H1 (cell line): Measurements from ENCODE around the gene APLP1. TPM values are rescaled to one million over a fixed set of nuclear protein-coding genes. Genes with fewer than 3 reads are reported as not detected.
A peak's percentile ranks its signal among the peaks of the same experiment; 100 is the strongest.

Source experiments
- CTCF ChIA-PET: fragments of 300-600 bp; sonication (Branson Sonifier 250); formaldehyde crosslinking; loops from one replicate; lab custom pipeline; 2021; ENCODE audit not compliant: partially characterized antibody; lab: Charles Lee
- POLR2A ChIA-PET: fragments of 300-600 bp; sonication (Branson Sonifier 250); formaldehyde crosslinking; loops from one replicate; lab custom pipeline; 2021; ENCODE audit warnings: inconsistent platforms; ENCODE audit not compliant: partially characterized antibody; lab: Charles Lee
- DNase-seq, 2 experiments: peaks; one replicate each; pipeline versions ENCODE4 v3.0.0 to v3.0.0-alpha.2; 2010 to 2022; ENCODE audit warnings: low spot score in 2 of 2, low read depth in 1 of 2, mixed read lengths in 1 of 2
- FAIRE-seq: peaks from 2 replicates; lab custom pipeline; 2011; peaks lifted over from hg19 to GRCh38; lab: Jason Lieb, UNC
- H2AFZ ChIP-seq: 2 replicates; pipeline ENCODE4 v1.8.1; 2012; ENCODE audit warnings: low read length, inconsistent platforms
- H2AK5ac ChIP-seq: 2 replicates; pipeline ENCODE4 v1.6.1; 2013; ENCODE audit warnings: low read depth, low read length
- H2BK120ac ChIP-seq: replicated peaks from 2 replicates; pipeline ENCODE3; 2013; ENCODE audit warnings: low read depth, low read length, inconsistent platforms
- H2BK12ac ChIP-seq: 2 replicates; pipeline ENCODE4 v1.6.1; 2013; ENCODE audit warnings: low read depth, low read length
- H2BK15ac ChIP-seq: 2 replicates; pipeline ENCODE4 v1.6.1; 2013; ENCODE audit warnings: low read length
- H2BK20ac ChIP-seq: 2 replicates; pipeline ENCODE4 v1.6.1; 2013; ENCODE audit warnings: low read length
- H2BK5ac ChIP-seq: 2 replicates; pipeline ENCODE4 v1.6.1; 2013; ENCODE audit warnings: low read depth, low read length
- H3K14ac ChIP-seq: 2 replicates; pipeline ENCODE4 v1.6.1; 2013; ENCODE audit warnings: inconsistent platforms; ENCODE audit not compliant: insufficient read length
- H3K18ac ChIP-seq: 2 replicates; pipeline ENCODE4 v1.6.1; 2013; ENCODE audit warnings: low read length; ENCODE audit errors: extremely low read depth
- H3K23ac ChIP-seq: 2 replicates; pipeline ENCODE4 v1.6.1; 2013; ENCODE audit warnings: inconsistent platforms; ENCODE audit not compliant: insufficient read length
- H3K23me2 ChIP-seq: 2 replicates; pipeline ENCODE4 v1.6.1; 2013; ENCODE audit warnings: low read depth, low read length
- H3K27ac ChIP-seq: 2 replicates; pipeline ENCODE4 v1.6.1; 2011; ENCODE audit warnings: low read depth, low read length, inconsistent platforms
- H3K27me3 ChIP-seq, 4 experiments: replicated peaks in 1 of 4; 1 replicate in 1 of 4; 2 replicates in 3 of 4; pipeline versions ENCODE4 v1.6.1 to v1.8.1; 2011 to 2013; ENCODE audit warnings: low read length in 3 of 4, mild to moderate bottlenecking in 3 of 4, inconsistent platforms in 2 of 4, mixed read lengths in 2 of 4, moderate library complexity in 1 of 4; ENCODE audit not compliant: control insufficient read depth in 3 of 4, insufficient read depth in 3 of 4; ENCODE audit errors: extremely low read depth in 1 of 4
- H3K36me3 ChIP-seq, 4 experiments: 2 replicates each; pipeline versions ENCODE4 v1.6.1 to v1.8.1; 2011 to 2013; ENCODE audit warnings: mild to moderate bottlenecking in 4 of 4, low read length in 3 of 4, moderate library complexity in 2 of 4, control low read depth in 1 of 4, inconsistent platforms in 1 of 4; ENCODE audit not compliant: insufficient read depth in 4 of 4, control insufficient read depth in 2 of 4
- H3K4ac ChIP-seq: replicated peaks from 2 replicates; pipeline ENCODE3; 2013; ENCODE audit warnings: low read length, low read depth, mixed read lengths, inconsistent platforms; ENCODE audit not compliant: insufficient read length
- H3K4me1 ChIP-seq, 4 experiments: replicated peaks in 1 of 4; 1 replicate in 1 of 4; 2 replicates in 3 of 4; pipeline versions ENCODE4 v1.6.1 to v1.8.1; 2011 to 2013; ENCODE audit warnings: low read length in 3 of 4, inconsistent platforms in 2 of 4, mixed read lengths in 1 of 4; ENCODE audit not compliant: insufficient read depth in 4 of 4, control insufficient read depth in 3 of 4
- H3K4me2 ChIP-seq, 2 experiments: 2 replicates each; pipeline versions ENCODE4 v1.6.1 to v1.8.1; 2011 to 2013; ENCODE audit warnings: low read depth in 2 of 2, low read length in 2 of 2, control low read depth in 1 of 2, inconsistent platforms in 1 of 2, mild to moderate bottlenecking in 1 of 2; ENCODE audit not compliant: insufficient read depth in 1 of 2
- H3K4me3 ChIP-seq, 4 experiments: fragments of 200-600, 300-600 bp in 1 of 4; sonication (generic), shearing (Covaris generic), sonication (Bioruptor Twin) in 1 of 4; 2 replicates each; pipeline versions ENCODE4 v1.5.1 to v1.8.1; 2011 to 2016; ENCODE audit warnings: low read length in 4 of 4, low read depth in 3 of 4, control low read depth in 2 of 4, inconsistent platforms in 2 of 4, mild to moderate bottlenecking in 2 of 4, mixed read lengths in 1 of 4, moderate library complexity in 1 of 4; ENCODE audit not compliant: insufficient read depth in 2 of 4; ENCODE audit errors: extremely low read depth in 1 of 4
- H3K56ac ChIP-seq: replicated peaks from 2 replicates; pipeline ENCODE3; 2013; ENCODE audit warnings: low read depth, mild to moderate bottlenecking, mixed read lengths, low read length, inconsistent platforms; ENCODE audit not compliant: insufficient read length
- H3K79me1 ChIP-seq: 2 replicates; pipeline ENCODE4 v1.6.1; 2013; ENCODE audit warnings: low read depth, low read length, control low read depth
- H3K79me2 ChIP-seq, 2 experiments: 2 replicates each; pipeline versions ENCODE4 v1.6.1 to v1.8.1; 2012 to 2013; ENCODE audit warnings: low read length in 2 of 2, mild to moderate bottlenecking in 2 of 2, inconsistent platforms in 1 of 2; ENCODE audit not compliant: insufficient read depth in 2 of 2, control insufficient read depth in 1 of 2
- H3K9ac ChIP-seq, 4 experiments: replicated peaks in 1 of 4; 1 replicate in 1 of 4; 2 replicates in 3 of 4; pipeline versions ENCODE4 v1.6.1 to v1.8.1; 2011 to 2013; ENCODE audit warnings: low read depth in 3 of 4, low read length in 3 of 4, control low read depth in 2 of 4, mild to moderate bottlenecking in 2 of 4, moderate library complexity in 2 of 4, inconsistent platforms in 1 of 4; ENCODE audit errors: extremely low read depth in 1 of 4
- H3K9me3 ChIP-seq, 2 experiments: 2 replicates each; pipeline versions ENCODE4 v1.6.1 to v1.8.1; 2012 to 2013; ENCODE audit warnings: mild to moderate bottlenecking in 2 of 2, moderate library complexity in 2 of 2, control low read depth in 1 of 2, inconsistent platforms in 1 of 2, low read depth in 1 of 2, low read length in 1 of 2, mixed read lengths in 1 of 2; ENCODE audit not compliant: insufficient read depth in 2 of 2
- H4K20me1 ChIP-seq, 2 experiments: replicated peaks in 1 of 2; 2 replicates each; pipeline versions ENCODE3 to v1.8.1; 2011 to 2013; ENCODE audit warnings: inconsistent platforms in 2 of 2, low read length in 2 of 2, mild to moderate bottlenecking in 1 of 2; ENCODE audit not compliant: insufficient read depth in 2 of 2, control insufficient read depth in 1 of 2
- H4K5ac ChIP-seq: 2 replicates; pipeline ENCODE4 v1.6.1; 2013; ENCODE audit warnings: low read length, low read depth, mixed read lengths, inconsistent platforms; ENCODE audit not compliant: insufficient read length
- H4K8ac ChIP-seq: 2 replicates; pipeline ENCODE4 v1.8.0; 2013; ENCODE audit warnings: mild to moderate bottlenecking, moderate library complexity, low read length, inconsistent platforms; ENCODE audit not compliant: insufficient read depth; ENCODE audit errors: extremely low read depth
- H4K91ac ChIP-seq: replicated peaks from 2 replicates; pipeline ENCODE3; 2013; ENCODE audit warnings: low read length, mixed read lengths, inconsistent platforms; ENCODE audit not compliant: insufficient read length
- E2F6 ChIP-seq: IDR thresholded peaks from 2 replicates; pipeline ENCODE4 v1.6.1; 2012; ENCODE audit warnings: inconsistent platforms
- HDAC2 ChIP-seq, 2 experiments: fragments of 300-600 bp in 1 of 2; sonication (generic) in 1 of 2; IDR thresholded peaks; 2 replicates each; pipeline ENCODE4 v1.6.1; 2011 to 2012; ENCODE audit warnings: low read depth in 2 of 2, low read length in 2 of 2, mild to moderate bottlenecking in 2 of 2, moderate library complexity in 2 of 2, borderline replicate concordance in 1 of 2, inconsistent platforms in 1 of 2
- HDAC6 ChIP-seq: IDR thresholded peaks from one replicate; pipeline ENCODE4 v1.7.1; 2012; ENCODE audit warnings: low read depth, mild to moderate bottlenecking, inconsistent platforms, low read length, moderate library complexity
- JUND ChIP-seq: IDR thresholded peaks from 2 replicates; pipeline ENCODE4 v1.6.1; 2011; ENCODE audit warnings: mild to moderate bottlenecking, improper control_type of control experiment, low read length
- KDM4A ChIP-seq: IDR thresholded peaks from one replicate; pipeline ENCODE4 v1.7.1; 2012; ENCODE audit warnings: low read depth, mild to moderate bottlenecking, moderate library complexity, low read length, inconsistent platforms; ENCODE audit not compliant: severe bottlenecking
- MAX ChIP-seq: IDR thresholded peaks from 2 replicates; pipeline ENCODE4 v1.6.1; 2012; ENCODE audit warnings: inconsistent platforms
- POLR2A ChIP-seq, 2 experiments: IDR thresholded peaks; 1 replicate in 1 of 2; 2 replicates in 1 of 2; pipeline ENCODE4 v1.6.1; 2011; ENCODE audit warnings: low read depth in 2 of 2, low read length in 2 of 2, mild to moderate bottlenecking in 2 of 2; ENCODE audit errors: control extremely low read depth in 1 of 2
- RFX5 ChIP-seq: IDR thresholded peaks from 2 replicates; pipeline ENCODE4 v1.6.1; 2011; ENCODE audit warnings: low read depth, low read length, improper control_type of control experiment, borderline replicate concordance
- SAP30 ChIP-seq: fragments of 300-600 bp; sonication (generic); IDR thresholded peaks from 2 replicates; pipeline ENCODE4 v1.7.1; 2012; ENCODE audit warnings: low read length, moderate library complexity, mild to moderate bottlenecking, inconsistent platforms; ENCODE audit not compliant: insufficient read depth, insufficient replicate concordance
- SP2 ChIP-seq: IDR thresholded peaks from 2 replicates; pipeline ENCODE4 v1.6.1; 2012; ENCODE audit warnings: mild to moderate bottlenecking, low read length, inconsistent platforms
- SUZ12 ChIP-seq: fragments of 200-600 bp; sonication (generic); IDR thresholded peaks from 2 replicates; pipeline ENCODE4 v1.6.1; 2012; ENCODE audit warnings: mild to moderate bottlenecking, inconsistent platforms, low read length, moderate library complexity, mixed read lengths
- TAF7 ChIP-seq: optimal IDR thresholded peaks from 2 replicates; pipeline ENCODE3; 2011; ENCODE audit warnings: low read depth, mild to moderate bottlenecking, inconsistent platforms, low read length, moderate library complexity, borderline replicate concordance
- WGBS, 2 experiments: shearing (Covaris generic) in 1 of 2; methylation state at CpG; one replicate each; pipeline versions ENCODE4 v1.1.6 to v1.1.7; 2013 to 2015; ENCODE audit warnings: low lambda C conversion rate in 2 of 2, mixed read lengths in 2 of 2, inconsistent platforms in 1 of 2, low coverage in 1 of 2, missing lambda C conversion rate in 1 of 2; ENCODE audit not compliant: insufficient replicate concordance in 2 of 2, insufficient coverage in 1 of 2, insufficient read length in 1 of 2; ENCODE audit errors: extremely low coverage in 1 of 2, missing lambda C conversion rate in 1 of 2; 5-methylcytosine and 5-hydroxymethylcytosine counted together
- polyA plus RNA-seq, 7 experiments: library from polyadenylated mRNA; depleted of rRNA in 3 of 7; stranded (reverse) in 5 of 7; unstranded in 2 of 7; fragments of >200 nt in 5 of 7; fragments of 200-250 nt in 2 of 7; gene quantifications; 1 replicate in 5 of 7; 2 replicates in 1 of 7; 4 replicates in 1 of 7; pipeline versions ENCODE4 v1.2.1 to v1.2.3, GENCODE V29; 2011 to 2013; ENCODE audit warnings: missing spikeins in 2 of 7, mixed read lengths in 2 of 7
- total RNA-seq: library from RNA; stranded (reverse); fragmentation: NEBNext Ultra II Directional; extraction: Animal tissue kit (Norgen Biotek cat#: 25700); gene quantifications from 2 replicates; pipeline ENCODE4 v1.2.1, GENCODE V29; 2021

Gene APLP1
- total and polyA plus RNA-seq, 2 of the 8 experiments (the other 6 are each of a cell fraction or from before 2014, with no cell fraction given) = 19.9 to 22.0 TPM

- Histone ChIP-seq H3K4me1 (peaks cover 0 to 17% (median 9%) of the 10 kb centered on the region in 4 experiments; a peak in 4 of 7 replicates), H4K20me1 (no peaks in the 10 kb centered on the region), H3K4me2 (peak within 1 kb of the TSS in 1 of 2 experiments; percentile 4; a peak in 1 of 4 replicates), H3K14ac (no peak within 1 kb of the TSS), H4K5ac (no peak within 1 kb of the TSS), H3K9ac (no peak within 1 kb of the TSS), H3K4me3 (no peak within 1 kb of the TSS), H3K18ac (no peak within 1 kb of the TSS; the same call in 1 of the 2 replicates), H2BK20ac (no peak within 1 kb of the TSS), H2BK15ac (0 out of 2 replicates have a peak within 1 kb of the TSS, but pooled peaks have one; percentile 13), H4K91ac (no peak within 1 kb of the TSS), H3K27ac (no peak within 1 kb of the TSS), H2AK5ac (0 out of 2 replicates have a peak within 1 kb of the TSS, but pooled peaks have one; percentile 24), H4K8ac (no peak within 1 kb of the TSS; the same call in none of the 2 replicates), H3K9me3 (no peaks in the 10 kb centered on the region), H3K79me2 (no peaks in the 10 kb centered on the region), H2BK5ac (peak within 1 kb of the TSS; percentile 27), H3K27me3 (no peaks in the 10 kb centered on the region), H3K56ac (no peak within 1 kb of the TSS), H3K36me3 (no peaks in the 10 kb centered on the region), H2BK120ac (no peak within 1 kb of the TSS), H2BK12ac (peak within 1 kb of the TSS; percentile 95; the same call in 1 of the 2 replicates), H3K4ac (no peak within 1 kb of the TSS), H2AFZ (0 out of 2 replicates have a peak within 1 kb of the TSS, but pooled peaks have one; percentile 73), H3K79me1 (no peaks in the 10 kb centered on the region), H3K23me2 (peaks cover 4% of the 10 kb centered on the region; the same call in 1 of the 2 replicates), H3K23ac (no peak within 1 kb of the TSS)
- FAIRE-seq (no peak), DNase-seq (no peak)
- WGBS, 2 experiments = 86% methylated on average over 9 of the region's 9 CpGs; no CpG with 5 or more reads in 1 of the 2 experiments
- ChIA-PET CTCF (interaction anchor here (1.1 to 1.3 kb wide), 2 partner anchors 20 to 24 kb away, joined by 3 to 4 read pairs; no protein-coding TSS in a partner anchor), POLR2A (no interaction called here)
- TF ChIP-seq TAF7 (no peak), KDM4A (no peak), HDAC6 (no peak), E2F6 (no peak), JUND (no peak), POLR2A (IDR thresholded peaks at IDR 0.05; ENCODE audit: control extremely low read depth in 1 of 2, low read depth in 2 of 2, low read length in 2 of 2) (no peak), HDAC2 (IDR thresholded peaks at IDR 0.05; ENCODE audit: borderline replicate concordance in 1 of 2, low read depth in 2 of 2, low read length in 2 of 2) (no peak), SUZ12 (no peak), MAX (no peak), RFX5 (no peak), SP2 (no peak), SAP30 (no peak)
These were observed 39.7 kb downstream of the APLP1 start, which contains the start of gene TYROBP for GRCh38 chr19:35908010-35908441. Gene TYROBP (minus strand): TSS chr19:35908295. CDS start chr19:35908228, 67 bp downstream.
